Esophagus squamous epithelium (tissue), 4 donors: ENCODE data around the gene TOB2.

Source experiments
- CTCF ChIP-seq, 6 experiments: fragments of 450-650 bp in 4 of 6; fragments of 200-600 bp in 2 of 6; sonication (generic) in 2 of 6; IDR thresholded peaks; one replicate each; pipeline ENCODE4 v1.5.1; 2016 to 2019; ENCODE audit warnings: antibody characterized with exemption in 6 of 6, mild to moderate bottlenecking in 4 of 6, moderate library complexity in 4 of 6
- POLR2A ChIP-seq, 4 donors: fragments of 450-650 bp; IDR thresholded peaks; one replicate each; pipeline ENCODE4 v1.6.1; 2017; ENCODE audit warnings: antibody characterized with exemption in 4 of 4, mild to moderate bottlenecking in 4 of 4, moderate library complexity in 3 of 4

GRCh38 chr22:41431656-41432055, 14.9 kb downstream of the TOB2 start:
- TF ChIP-seq CTCF (IDR thresholded peaks at IDR 0.05) (no peak), POLR2A (IDR thresholded peaks at IDR 0.05) (no peak)
